Stimulated activated CD4-positive, alpha-beta T cell treated with anti-CD3 and anti-CD28 coated beads, Interleukin-15, amount 100 ng/mL, for 1 hour (primary cell): ENCODE data around the gene LEMD1.
"Not testable (repeated sequence)": the region's sequence is repeated elsewhere in the genome, so short reads cannot be mapped to it uniquely, and the experiment has no call there.

Experiments
- DNase-seq, 2 donors: peaks; one replicate each; pipeline ENCODE4 v3.0.0-alpha.2; 2020; ENCODE audit warnings: low read depth in 1 of 2, low spot score in 1 of 2

The LEMD1 gene

DNA sequence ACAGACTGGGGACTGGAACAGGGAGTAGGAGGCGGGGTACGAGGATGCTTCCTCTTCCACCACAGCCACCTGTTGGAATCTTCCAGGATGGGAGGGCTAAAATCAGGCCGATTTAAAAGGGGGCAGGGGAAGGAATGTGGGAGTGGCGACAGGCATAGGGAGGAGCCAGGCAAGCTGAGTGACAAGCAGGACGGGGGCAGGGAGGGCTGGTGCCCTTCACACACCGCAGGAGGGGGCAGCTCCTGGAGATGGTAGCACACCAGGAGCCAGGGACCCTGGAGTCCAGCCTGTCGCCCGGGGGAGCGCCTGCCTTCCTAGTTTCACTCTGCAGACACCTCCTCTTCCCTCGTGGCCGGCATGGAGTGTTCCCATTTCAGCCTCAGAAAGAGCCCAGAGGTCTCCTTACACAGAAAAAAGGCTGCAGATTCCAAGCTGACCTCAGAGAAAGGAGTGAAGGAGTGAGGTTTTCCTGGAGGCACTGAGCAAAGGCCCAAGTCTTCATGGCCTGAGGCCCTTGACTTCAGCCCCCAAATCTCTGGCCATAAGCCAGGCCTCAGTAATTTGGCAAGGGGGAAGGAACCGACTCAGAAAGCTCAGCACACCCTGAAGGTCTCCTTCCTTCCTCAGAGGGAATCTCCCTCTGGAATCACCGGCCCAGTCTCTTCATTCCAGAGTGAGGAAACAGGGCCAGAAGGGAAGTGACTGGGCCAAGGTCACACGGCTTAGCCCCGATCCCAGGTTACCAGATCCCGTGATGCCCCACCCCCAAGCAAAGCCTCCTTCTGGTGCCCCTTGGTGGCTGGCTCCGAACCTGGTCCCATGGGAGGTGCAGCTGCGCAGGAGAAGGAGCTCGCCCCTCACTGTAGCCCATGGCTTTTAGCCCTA lies 25.8 kb upstream of the LEMD1 start:
- no peak for DNase-seq

DNA sequence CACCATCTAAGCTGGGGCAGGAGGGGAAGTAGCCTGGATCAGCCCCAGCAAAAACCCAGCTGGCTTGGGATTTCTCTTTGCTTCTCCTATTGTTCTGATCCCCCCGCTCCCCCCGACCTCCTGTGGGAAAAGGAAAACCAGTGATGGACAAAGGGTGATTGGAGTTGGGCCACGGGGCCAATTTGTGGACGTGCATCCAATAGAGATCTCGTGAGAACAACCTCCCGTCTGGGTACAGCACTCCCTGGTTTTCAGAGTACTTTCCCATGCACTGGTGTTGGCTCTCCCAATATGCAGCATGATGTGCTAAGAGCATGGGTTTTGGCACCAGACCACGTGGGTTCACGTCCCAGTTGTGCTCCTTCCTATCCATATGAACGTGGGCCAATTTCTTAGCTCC lies 25.0 kb upstream of the LEMD1 start:
- no peak for DNase-seq

- no peak for DNase-seq
Measured at GRCh38 chr1:205445646-205445935, 23.7 kb upstream of the LEMD1 start.

DNA sequence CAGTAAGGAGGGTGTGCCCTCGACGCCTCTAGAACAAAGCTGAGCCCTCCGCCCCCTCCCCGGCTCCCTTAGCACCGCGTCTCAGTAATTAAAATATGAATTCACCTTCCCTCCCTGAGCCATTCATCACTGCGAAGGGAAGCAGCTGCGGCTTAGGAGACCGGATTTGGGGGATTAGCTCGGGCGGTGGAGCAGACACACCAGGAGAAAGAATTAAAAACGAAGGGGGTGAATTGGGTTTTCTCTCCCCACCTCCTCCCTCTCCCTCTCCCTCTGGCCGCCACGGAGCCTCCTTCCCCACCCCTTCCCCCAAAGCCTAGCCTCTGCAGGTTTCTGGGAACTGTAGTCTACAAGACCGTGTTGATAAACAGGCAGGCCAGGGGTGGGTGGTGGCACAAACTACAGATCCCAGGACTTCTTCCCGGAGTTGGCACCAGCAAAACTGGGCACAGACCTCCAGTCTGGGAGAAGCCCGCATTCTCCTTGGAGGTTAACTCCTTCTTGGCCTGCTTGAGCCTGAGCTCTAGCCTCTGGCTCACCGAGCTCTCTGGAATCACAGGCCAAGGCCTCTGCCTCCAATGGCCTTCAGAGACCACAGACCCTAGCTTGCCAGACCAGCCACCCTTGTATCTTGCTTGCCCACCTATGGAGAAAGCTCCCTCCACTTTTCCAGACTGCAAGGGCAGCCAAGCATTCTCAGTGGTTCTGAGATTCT lies 23.2 kb upstream of the LEMD1 start:
- no peak for DNase-seq

- DNase-seq: no peak
Measured at GRCh38 chr1:205444300-205444930, 22.6 kb upstream of the LEMD1 start.

- DNase-seq: no peak
Measured at GRCh38 chr1:205443585-205444299, 21.9 kb upstream of the LEMD1 start.

GRCh38 chr1:205442051-205442725 lies 20.3 kb upstream of the LEMD1 start:
- no peak for DNase-seq

DNA sequence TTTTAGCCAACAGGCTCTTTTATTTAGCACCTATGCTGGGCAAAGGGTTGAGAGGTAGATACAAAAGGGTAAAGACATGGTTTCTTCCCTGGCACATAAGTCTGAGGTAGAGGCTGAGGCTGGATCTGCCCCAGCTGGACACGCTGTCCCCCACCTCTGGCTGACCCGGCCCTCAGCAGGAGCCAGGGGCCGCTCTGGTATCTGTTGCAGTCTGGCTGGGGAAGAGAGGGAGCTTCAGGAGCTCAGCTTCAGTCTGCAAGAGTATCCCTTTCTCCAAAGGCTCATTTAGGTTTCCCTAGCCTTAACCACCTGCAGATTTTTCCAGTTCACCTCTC lies 19.8 kb upstream of the LEMD1 start:
- no peak for DNase-seq

GRCh38 chr1:205441318-205441633 lies 19.4 kb upstream of the LEMD1 start:
- no peak for DNase-seq

DNA sequence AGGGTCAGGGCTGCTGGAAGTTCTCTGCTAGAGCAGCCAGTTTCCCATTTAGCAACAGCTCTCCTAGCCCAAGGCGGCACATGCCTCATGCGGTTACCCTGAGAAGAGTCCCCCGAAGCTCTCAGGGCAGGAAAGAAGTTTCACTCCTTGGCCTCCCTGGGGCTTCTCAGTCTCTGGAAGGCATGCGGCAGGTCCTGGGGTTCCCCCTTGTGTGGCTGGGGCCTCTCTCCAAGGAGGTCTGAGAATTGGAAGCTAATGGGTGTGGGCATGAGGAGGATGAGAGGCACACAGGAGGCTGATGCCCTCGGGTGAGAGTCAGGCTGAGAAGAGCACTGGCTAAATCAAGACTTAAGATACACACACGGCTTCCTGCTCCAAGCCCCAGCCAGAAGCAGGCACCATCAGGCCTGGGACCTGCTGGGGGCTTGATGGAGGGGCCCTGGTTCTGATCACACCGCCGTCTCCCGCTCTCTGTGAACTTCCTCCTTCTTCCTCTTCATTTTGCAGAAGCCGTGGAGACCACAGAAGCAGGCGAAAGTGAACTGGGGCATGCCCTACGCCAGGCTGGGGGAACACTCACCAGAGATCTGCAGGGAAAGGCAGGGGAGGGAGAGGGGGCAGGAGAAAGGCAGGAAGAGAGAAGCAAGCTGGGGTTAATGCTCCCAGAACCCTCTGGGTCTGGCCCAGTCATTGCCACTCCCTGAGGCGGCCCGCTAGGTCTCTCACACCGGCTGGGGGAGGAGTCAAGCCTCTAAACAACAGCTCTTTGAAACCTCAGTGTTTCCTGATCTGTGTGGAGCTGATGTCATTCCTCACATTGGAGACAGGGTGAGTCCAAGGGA lies 18.8 kb upstream of the LEMD1 start:
- peak; percentile 29 to 38 for DNase-seq

DNA sequence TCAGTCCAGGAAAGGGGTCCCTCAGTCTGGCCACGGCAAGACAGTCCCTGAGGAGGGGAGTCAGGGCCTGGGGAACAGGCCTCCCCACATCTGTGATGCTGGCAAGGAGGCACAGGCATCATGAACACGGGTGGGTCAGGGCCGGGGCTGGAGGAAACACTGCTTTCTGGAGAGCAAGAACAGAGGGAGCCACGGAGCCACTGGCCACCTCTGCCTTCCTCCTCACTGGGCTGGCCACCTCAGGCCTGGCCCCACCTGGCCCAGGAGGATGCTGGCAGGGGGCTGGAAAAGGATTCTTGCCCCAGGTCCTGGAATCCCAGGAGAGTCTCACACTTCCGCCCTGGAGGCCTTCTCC lies 18.2 kb upstream of the LEMD1 start:
- no peak for DNase-seq

- DNase-seq: no peak
Measured at GRCh38 chr1:205438213-205439158, 16.6 kb upstream of the LEMD1 start.

DNA sequence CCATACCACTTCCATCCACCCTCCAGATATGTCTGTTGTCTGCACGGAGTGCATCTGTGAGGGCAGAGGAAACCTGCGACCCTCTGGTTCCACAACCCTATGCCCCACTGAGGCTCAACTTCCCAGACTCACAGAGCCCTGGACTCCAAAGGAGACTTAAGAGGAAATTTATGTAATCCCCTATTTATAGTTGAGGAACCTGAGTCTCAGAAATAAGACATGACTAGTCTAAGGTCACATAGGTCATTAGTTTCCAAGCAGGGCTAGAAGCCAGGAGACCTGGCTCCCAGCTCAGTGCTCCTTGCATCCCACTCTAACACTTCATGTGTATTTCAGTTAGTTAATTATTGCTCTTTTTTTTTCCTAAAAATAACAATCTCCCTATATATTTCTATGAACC lies 15.7 kb upstream of the LEMD1 start:
- no peak for DNase-seq

DNA sequence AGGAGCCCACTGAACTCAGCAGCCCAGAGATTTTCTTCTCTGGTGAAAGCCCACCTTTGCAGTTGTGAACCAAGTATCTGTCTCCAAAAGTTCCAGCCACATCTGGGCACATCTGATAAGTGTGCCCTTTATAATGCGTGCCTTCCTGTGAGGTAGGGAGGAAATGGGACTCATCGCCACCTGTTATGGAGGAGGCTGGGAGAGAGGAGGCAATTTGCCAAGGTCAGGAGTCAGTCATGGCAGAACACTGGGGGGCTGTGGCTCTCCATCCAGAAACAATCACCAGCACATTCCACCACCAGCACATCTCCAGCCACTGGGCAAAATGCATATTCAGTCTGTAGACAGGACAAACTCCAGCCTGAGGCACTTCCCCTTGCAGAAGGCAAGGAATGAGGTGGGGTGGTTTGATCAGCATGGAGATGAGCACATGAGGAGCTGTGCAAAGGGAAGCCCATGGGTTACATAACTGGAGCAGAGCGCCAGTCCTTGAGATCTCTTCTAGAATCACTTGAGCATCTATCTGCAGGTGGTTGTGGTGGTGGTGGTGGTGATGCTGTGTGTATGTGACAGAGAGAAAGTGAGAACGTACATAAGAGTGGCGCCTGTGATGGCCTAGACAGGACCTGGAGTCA lies 15.0 kb upstream of the LEMD1 start:
- DNase-seq: no peak

GRCh38 chr1:205435578-205436573 lies 14.0 kb upstream of the LEMD1 start:
- no peak for DNase-seq

DNA sequence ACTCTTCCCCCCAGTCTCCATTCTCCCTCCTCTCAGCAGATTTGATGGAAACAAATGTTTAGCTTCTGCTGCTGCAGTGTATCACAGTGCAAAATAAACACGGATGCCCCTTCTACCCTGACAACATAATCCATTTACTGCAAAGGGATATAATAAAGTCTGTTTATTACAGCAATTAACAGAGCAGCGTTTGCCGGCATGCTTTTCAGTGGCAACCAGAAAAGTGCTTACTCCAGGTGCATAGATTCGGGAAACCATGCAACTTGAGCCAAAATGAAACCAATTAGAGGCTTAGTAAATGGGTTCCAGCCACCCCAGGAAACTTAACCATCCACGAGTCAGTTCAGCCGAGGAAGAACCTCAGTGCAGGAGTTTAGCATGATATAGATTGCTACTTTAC lies 12.9 kb upstream of the LEMD1 start:
- no peak for DNase-seq

DNA sequence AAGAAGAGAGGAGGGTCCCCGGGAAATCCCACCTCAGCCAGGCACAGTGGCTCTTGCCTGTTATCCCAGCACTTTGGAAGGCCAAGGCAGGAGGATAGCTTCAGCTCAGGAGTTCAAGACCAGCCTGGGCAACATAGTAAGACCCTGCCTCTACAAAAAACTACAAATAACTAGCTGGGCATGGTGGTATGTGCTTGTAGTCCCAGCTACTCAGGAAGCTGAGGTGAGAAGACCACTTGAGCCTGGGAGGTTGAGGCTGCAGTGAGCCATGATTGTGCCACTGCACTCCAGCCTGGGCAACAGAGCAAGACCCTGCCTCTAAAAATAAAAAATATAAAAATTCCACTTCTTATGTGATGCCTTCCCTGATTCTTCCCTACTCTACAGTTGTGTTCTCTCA lies 10.8 kb upstream of the LEMD1 start:
- DNase-seq: not testable (repeated sequence)

DNA sequence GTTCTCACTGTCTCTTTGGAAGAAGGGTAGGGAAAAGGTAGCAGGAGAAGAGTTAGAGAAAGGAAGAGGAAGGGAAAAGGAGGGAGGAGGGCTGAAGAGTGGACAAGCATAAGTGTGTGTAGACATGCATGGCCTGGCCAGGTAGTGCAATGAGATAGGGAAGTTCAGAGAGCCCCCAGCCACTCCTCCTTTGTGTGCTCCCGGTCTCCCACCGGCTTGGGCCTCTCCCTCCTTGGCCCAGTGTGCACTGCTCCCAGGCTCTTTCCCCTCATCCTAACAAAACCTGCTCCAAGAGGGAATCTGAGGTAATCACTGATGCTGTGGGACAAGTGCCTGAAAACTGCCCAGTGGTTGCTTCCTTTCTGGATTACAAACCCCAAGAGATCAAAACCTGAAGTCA lies 10.3 kb upstream of the LEMD1 start:
- DNase-seq: no peak
